ENCODE measurements around the gene CEMIP2.

DNA sequence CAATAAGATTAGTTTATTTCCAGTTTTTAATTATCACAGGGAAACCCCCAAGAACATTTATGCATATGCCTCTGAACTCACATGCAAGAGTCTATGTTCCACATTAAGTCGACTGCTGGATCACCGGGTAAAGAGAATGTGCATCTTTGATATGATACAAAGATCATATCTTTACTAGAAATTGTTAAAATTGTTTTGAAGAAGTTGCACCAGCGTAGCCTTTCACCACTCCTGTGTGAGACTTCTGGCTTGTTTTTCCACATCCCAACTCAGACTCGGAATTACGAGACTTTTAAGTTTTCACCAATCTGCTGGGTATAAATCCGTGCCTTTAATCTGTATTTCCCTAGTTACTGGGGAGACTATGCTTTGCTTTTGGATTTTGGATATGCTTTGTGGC is 113.2 kb downstream of the CEMIP2 start:
- TF ChIP-seq, protein P1, sequence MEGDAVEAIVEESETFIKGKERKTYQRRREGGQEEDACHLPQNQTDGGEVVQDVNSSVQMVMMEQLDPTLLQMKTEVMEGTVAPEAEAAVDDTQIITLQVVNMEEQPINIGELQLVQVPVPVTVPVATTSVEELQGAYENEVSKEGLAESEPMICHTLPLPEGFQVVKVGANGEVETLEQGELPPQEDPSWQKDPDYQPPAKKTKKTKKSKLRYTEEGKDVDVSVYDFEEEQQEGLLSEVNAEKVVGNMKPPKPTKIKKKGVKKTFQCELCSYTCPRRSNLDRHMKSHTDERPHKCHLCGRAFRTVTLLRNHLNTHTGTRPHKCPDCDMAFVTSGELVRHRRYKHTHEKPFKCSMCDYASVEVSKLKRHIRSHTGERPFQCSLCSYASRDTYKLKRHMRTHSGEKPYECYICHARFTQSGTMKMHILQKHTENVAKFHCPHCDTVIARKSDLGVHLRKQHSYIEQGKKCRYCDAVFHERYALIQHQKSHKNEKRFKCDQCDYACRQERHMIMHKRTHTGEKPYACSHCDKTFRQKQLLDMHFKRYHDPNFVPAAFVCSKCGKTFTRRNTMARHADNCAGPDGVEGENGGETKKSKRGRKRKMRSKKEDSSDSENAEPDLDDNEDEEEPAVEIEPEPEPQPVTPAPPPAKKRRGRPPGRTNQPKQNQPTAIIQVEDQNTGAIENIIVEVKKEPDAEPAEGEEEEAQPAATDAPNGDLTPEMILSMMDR (conservative IDR thresholded peaks at IDR 0.05; ENCODE audit: low read depth, low read length): no peak
- no peak for TF ChIP-seq EZH2 (IDR thresholded peaks at IDR 0.05; ENCODE audit: low read length, unreplicated experiment)
- TF ChIP-seq EZH2phosphoT487 (IDR thresholded peaks at IDR 0.05; ENCODE audit: borderline replicate concordance, low read length): no peak
